Limb (tissue), 2 donors: ENCODE results near the gene PRR4.

Experiments
- DNase-seq, 2 donors: peaks; one replicate each; pipeline ENCODE4 v3.0.0-alpha.2; 2016; ENCODE audit errors: extremely low spot score in 2 of 2

PRR4 gene

GRCh38 chr12:10802587-10802986, 46.7 kb downstream of the PRR4 start, which contains the start of gene TAS2R7:
Gene TAS2R7, minus strand, starts transcription at chr12:10802627. Its CDS starts 57 bp downstream, at chr12:10802570.
- no peak for DNase-seq

GRCh38 chr12:10801741-10802140, 47.5 kb downstream of the PRR4 start:
- DNase-seq: no peak
